Esophagus squamous epithelium (tissue), 4 donors: ENCODE measurements around the gene CAVIN4.

Experiments used
- POLR2A ChIP-seq, 4 donors: fragments of 450-650 bp; IDR thresholded peaks; one replicate each; pipeline ENCODE4 v1.6.1; 2017; ENCODE audit warnings: antibody characterized with exemption in 4 of 4, mild to moderate bottlenecking in 4 of 4, moderate library complexity in 3 of 4
- TF ChIP-seq, protein P1 (sequence below), 6 experiments: fragments of 450-650 bp in 4 of 6; fragments of 200-600 bp in 2 of 6; sonication (generic) in 2 of 6; IDR thresholded peaks; one replicate each; pipeline ENCODE4 v1.5.1; 2016 to 2019; ENCODE audit warnings: antibody characterized with exemption in 6 of 6, mild to moderate bottlenecking in 4 of 6, moderate library complexity in 4 of 6

- TF ChIP-seq, protein P1, sequence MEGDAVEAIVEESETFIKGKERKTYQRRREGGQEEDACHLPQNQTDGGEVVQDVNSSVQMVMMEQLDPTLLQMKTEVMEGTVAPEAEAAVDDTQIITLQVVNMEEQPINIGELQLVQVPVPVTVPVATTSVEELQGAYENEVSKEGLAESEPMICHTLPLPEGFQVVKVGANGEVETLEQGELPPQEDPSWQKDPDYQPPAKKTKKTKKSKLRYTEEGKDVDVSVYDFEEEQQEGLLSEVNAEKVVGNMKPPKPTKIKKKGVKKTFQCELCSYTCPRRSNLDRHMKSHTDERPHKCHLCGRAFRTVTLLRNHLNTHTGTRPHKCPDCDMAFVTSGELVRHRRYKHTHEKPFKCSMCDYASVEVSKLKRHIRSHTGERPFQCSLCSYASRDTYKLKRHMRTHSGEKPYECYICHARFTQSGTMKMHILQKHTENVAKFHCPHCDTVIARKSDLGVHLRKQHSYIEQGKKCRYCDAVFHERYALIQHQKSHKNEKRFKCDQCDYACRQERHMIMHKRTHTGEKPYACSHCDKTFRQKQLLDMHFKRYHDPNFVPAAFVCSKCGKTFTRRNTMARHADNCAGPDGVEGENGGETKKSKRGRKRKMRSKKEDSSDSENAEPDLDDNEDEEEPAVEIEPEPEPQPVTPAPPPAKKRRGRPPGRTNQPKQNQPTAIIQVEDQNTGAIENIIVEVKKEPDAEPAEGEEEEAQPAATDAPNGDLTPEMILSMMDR (IDR thresholded peaks at IDR 0.05), result peak; percentile 65 to 86 (median 78)
- no peak for TF ChIP-seq POLR2A (IDR thresholded peaks at IDR 0.05)
These were observed 17.7 kb downstream of the CAVIN4 start for GRCh38 chr9:100595391-100596199.
